ENCODE data around the gene TRPC4AP.
A peak's percentile ranks its signal among the peaks of the same experiment; 100 is the strongest.
"Not testable (repeated sequence)": the region's sequence is repeated elsewhere in the genome, so short reads cannot be mapped to it uniquely, and the experiment has no call there.

TRPC4AP gene

DNA sequence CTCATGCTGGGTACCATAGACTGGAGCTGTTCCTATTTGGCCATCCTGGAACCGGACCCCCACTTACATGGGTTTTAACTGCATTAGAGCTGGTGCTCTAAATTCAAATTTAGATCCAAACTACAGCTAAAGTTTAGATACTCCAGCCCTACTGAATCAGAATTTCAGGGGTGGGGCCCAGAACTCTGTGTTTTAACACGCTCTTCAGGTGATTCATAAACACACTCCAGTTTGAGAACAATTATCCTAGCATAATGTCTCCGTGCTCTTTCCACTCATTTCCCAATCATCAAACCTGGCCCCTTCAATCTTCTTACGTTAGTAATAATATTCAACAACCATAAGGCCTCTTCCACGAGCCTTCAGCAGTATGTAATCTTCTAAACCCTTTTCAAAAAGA, 15.3 kb downstream of the TRPC4AP start:
- H3K4me3 ChIP-seq (replicated peaks; ENCODE audit: low read depth, low read length) = no peak overlapping the region
- DNase-seq (ENCODE audit: low read depth) = no peak
- TF ChIP-seq, protein P1, sequence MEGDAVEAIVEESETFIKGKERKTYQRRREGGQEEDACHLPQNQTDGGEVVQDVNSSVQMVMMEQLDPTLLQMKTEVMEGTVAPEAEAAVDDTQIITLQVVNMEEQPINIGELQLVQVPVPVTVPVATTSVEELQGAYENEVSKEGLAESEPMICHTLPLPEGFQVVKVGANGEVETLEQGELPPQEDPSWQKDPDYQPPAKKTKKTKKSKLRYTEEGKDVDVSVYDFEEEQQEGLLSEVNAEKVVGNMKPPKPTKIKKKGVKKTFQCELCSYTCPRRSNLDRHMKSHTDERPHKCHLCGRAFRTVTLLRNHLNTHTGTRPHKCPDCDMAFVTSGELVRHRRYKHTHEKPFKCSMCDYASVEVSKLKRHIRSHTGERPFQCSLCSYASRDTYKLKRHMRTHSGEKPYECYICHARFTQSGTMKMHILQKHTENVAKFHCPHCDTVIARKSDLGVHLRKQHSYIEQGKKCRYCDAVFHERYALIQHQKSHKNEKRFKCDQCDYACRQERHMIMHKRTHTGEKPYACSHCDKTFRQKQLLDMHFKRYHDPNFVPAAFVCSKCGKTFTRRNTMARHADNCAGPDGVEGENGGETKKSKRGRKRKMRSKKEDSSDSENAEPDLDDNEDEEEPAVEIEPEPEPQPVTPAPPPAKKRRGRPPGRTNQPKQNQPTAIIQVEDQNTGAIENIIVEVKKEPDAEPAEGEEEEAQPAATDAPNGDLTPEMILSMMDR (IDR thresholded peaks at IDR 0.05; ENCODE audit: low read length, missing control alignments) = no peak

- DNase-seq (ENCODE audit: low read depth); H3K4me3 ChIP-seq (replicated peaks; ENCODE audit: low read depth, low read length): not testable (repeated sequence)
Observed at GRCh38 chr20:35071436-35072153, 21.0 kb downstream of the TRPC4AP start.

DNA sequence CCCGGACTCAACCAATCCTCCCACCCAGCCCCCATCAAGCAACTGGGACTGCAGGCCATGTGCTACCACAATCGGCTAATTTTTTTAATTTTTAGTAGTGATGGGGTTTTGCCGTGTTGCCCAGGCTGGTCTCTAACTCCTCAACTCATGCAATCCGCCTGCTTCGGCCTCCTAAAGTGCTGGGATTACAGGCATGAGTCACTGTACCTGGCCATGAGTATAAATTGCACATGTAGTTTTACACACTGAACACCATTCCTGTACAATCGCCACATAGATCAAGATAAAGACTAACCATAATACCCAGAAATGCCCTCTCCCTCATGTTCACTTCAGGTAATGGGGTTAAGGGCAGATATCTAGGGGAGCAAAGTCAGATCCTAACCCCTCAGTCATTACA, 26.4 kb downstream of the TRPC4AP start:
- TF ChIP-seq, protein P1 (IDR thresholded peaks at IDR 0.05; ENCODE audit: low read length, missing control alignments) = no peak

GRCh38 chr20:35065181-35065580, 27.4 kb downstream of the TRPC4AP start:
- DNase-seq (ENCODE audit: low read depth) = no peak
- TF ChIP-seq, protein P1 (IDR thresholded peaks at IDR 0.05; ENCODE audit: low read length, missing control alignments) = no peak
- no peak overlapping the region for H3K4me3 ChIP-seq (replicated peaks; ENCODE audit: low read depth, low read length)

More for the DNA sequence above, 26.4 kb downstream of the TRPC4AP start:
- no peak for DNase-seq (ENCODE audit: low read depth)
- no peak overlapping the region for H3K4me3 ChIP-seq (replicated peaks; ENCODE audit: low read depth, low read length)

GRCh38 chr20:35063168-35063567, 29.4 kb downstream of the TRPC4AP start:
- no peak overlapping the region for H3K4me3 ChIP-seq (replicated peaks; ENCODE audit: low read depth, low read length)
- TF ChIP-seq, protein P1 (IDR thresholded peaks at IDR 0.05; ENCODE audit: low read length, missing control alignments) = no peak
- DNase-seq (ENCODE audit: low read depth) = peak; percentile 7

DNA sequence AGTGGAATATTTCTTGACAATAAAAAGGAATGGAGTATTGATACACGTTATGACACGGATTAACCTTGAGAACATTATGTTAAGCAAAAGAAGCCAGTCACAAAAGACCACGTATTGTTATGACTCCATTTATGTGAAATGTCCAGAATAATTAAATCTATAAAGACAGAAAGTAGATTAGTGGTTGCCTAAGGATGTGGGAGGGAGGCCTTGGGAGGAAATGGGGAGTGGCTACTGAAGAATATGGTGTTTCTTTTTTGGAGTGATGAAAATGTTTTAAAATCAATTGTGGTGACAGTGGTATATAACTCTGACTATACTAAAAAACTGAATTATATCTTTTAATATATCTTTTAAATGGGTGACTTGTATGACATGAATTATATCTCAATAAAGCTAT, 30.1 kb downstream of the TRPC4AP start:
- H3K4me3 ChIP-seq (replicated peaks; ENCODE audit: low read depth, low read length) = no peak overlapping the region
- TF ChIP-seq, protein P1 (IDR thresholded peaks at IDR 0.05; ENCODE audit: low read length, missing control alignments) = no peak
- no peak for DNase-seq (ENCODE audit: low read depth)

- TF ChIP-seq, protein P1 (IDR thresholded peaks at IDR 0.05; ENCODE audit: low read length, missing control alignments) = no peak
- H3K4me3 ChIP-seq (replicated peaks; ENCODE audit: low read depth, low read length) = no peak overlapping the region
- DNase-seq (ENCODE audit: low read depth) = no peak
Observed at GRCh38 chr20:35060168-35060567, 32.4 kb downstream of the TRPC4AP start.
